ENCODE data around the gene LTA.
"Not testable (repeated sequence)": the region's sequence is repeated elsewhere in the genome, so short reads cannot be mapped to it uniquely, and the experiment has no call there.

The LTA gene

GRCh38 chr6:31586599-31587281 lies 14.7 kb downstream of the LTA start:
- DNase-seq (ENCODE audit: low read depth): no peak

GRCh38 chr6:31587791-31588777 lies 16.0 kb downstream of the LTA start:
- no peak for DNase-seq (ENCODE audit: low read depth)

- no peak for DNase-seq (ENCODE audit: low read depth)
Measured at GRCh38 chr6:31588871-31589650, 17.0 kb downstream of the LTA start.

GRCh38 chr6:31590691-31591090 lies 18.6 kb downstream of the LTA start:
- not testable (repeated sequence) for DNase-seq (ENCODE audit: low read depth)

GRCh38 chr6:31592396-31592771 lies 20.3 kb downstream of the LTA start:
- no peak for DNase-seq (ENCODE audit: low read depth)

- no peak for DNase-seq (ENCODE audit: low read depth)
Measured at GRCh38 chr6:31597006-31597405, 24.9 kb downstream of the LTA start.

- no peak for DNase-seq (ENCODE audit: low read depth)
Measured at GRCh38 chr6:31607317-31607716, 35.2 kb downstream of the LTA start.

- no peak for DNase-seq (ENCODE audit: low read depth)
Measured at GRCh38 chr6:31609519-31610406, 37.7 kb downstream of the LTA start.

GRCh38 chr6:31610968-31611367 lies 38.9 kb downstream of the LTA start:
- no peak for DNase-seq (ENCODE audit: low read depth)

- no peak for DNase-seq (ENCODE audit: low read depth)
Measured at GRCh38 chr6:31614075-31614619, 42.1 kb downstream of the LTA start.

GRCh38 chr6:31614684-31615578 lies 42.8 kb downstream of the LTA start, which contains the start of gene AIF1:
AIF1 (plus strand) TSS chr6:31615234; CDS start chr6:31615330, 96 bp downstream.
- no peak for DNase-seq (ENCODE audit: low read depth)

- no peak for DNase-seq (ENCODE audit: low read depth)
Measured at GRCh38 chr6:31615748-31616147, 43.7 kb downstream of the LTA start.

GRCh38 chr6:31617010-31617409 lies 44.9 kb downstream of the LTA start:
- DNase-seq (ENCODE audit: low read depth): no peak

GRCh38 chr6:31619805-31620585 lies 47.9 kb downstream of the LTA start:
- DNase-seq (ENCODE audit: low read depth): peak; percentile 96

GRCh38 chr6:31620586-31621319 lies 48.7 kb downstream of the LTA start, which contains the start of gene PRRC2A:
PRRC2A (plus strand) TSS chr6:31620715; CDS start chr6:31622790, 2,075 bp downstream.
- no peak for DNase-seq (ENCODE audit: low read depth)

GRCh38 chr6:31621320-31621939 lies 49.3 kb downstream of the LTA start:
- DNase-seq (ENCODE audit: low read depth): no peak

GRCh38 chr6:31621991-31622390 lies 49.9 kb downstream of the LTA start:
- no peak for DNase-seq (ENCODE audit: low read depth)

GRCh38 chr6:31622684-31623091 lies 50.6 kb downstream of the LTA start:
- no peak for DNase-seq (ENCODE audit: low read depth)
